Hepatic stellate cell (primary cell): ENCODE results near the gene SYCP2L.
"Not testable (repeated sequence)": the region's sequence is repeated elsewhere in the genome, so short reads cannot be mapped to it uniquely, and the experiment has no call there.

ENCODE experiments used
- DNase-seq: peaks from one replicate; pipeline ENCODE4 v3.0.0; 2011; ENCODE audit warnings: low spot score

Gene SYCP2L

GRCh38 chr6:10957414-10957886 is 70.6 kb downstream of the SYCP2L start:
- DNase-seq = no peak

GRCh38 chr6:10960171-10960570 is 73.3 kb downstream of the SYCP2L start:
- DNase-seq = no peak

GRCh38 chr6:10961837-10962236 is 75.0 kb downstream of the SYCP2L start:
- DNase-seq = no peak

GRCh38 chr6:10962673-10963072 is 75.8 kb downstream of the SYCP2L start:
- DNase-seq = peak; percentile 69

- no peak for DNase-seq
Observed at GRCh38 chr6:10963113-10963512, 76.3 kb downstream of the SYCP2L start.

- DNase-seq = no peak
Observed at GRCh38 chr6:10964684-10965083, 77.8 kb downstream of the SYCP2L start.

GRCh38 chr6:10968776-10969175 is 81.9 kb downstream of the SYCP2L start:
- peak; percentile 72 for DNase-seq

GRCh38 chr6:10970731-10971130 is 83.9 kb downstream of the SYCP2L start:
- DNase-seq = no peak

GRCh38 chr6:10972196-10972595 is 85.3 kb downstream of the SYCP2L start:
- DNase-seq = no peak

GRCh38 chr6:10976571-10976970 is 89.7 kb downstream of the SYCP2L start:
- DNase-seq = no peak

- DNase-seq = no peak
Observed at GRCh38 chr6:10977231-10977968, 90.5 kb downstream of the SYCP2L start.

GRCh38 chr6:10979603-10980002 is 92.8 kb downstream of the SYCP2L start:
- DNase-seq = no peak

GRCh38 chr6:10981409-10981808 is 94.6 kb downstream of the SYCP2L start:
- no peak for DNase-seq

- not testable (repeated sequence) for DNase-seq
Observed at GRCh38 chr6:10984959-10985358, 98.1 kb downstream of the SYCP2L start.

GRCh38 chr6:10989587-10989986 is 102.7 kb downstream of the SYCP2L start:
- DNase-seq = no peak

GRCh38 chr6:10991115-10991514 is 104.3 kb downstream of the SYCP2L start:
- DNase-seq = no peak

GRCh38 chr6:10993896-10994295 is 107.0 kb downstream of the SYCP2L start:
- DNase-seq = no peak

- DNase-seq = no peak
Observed at GRCh38 chr6:10995114-10995707, 108.4 kb downstream of the SYCP2L start.

GRCh38 chr6:10999994-11000393 is 113.1 kb downstream of the SYCP2L start:
- peak; percentile 55 for DNase-seq

- DNase-seq = no peak
Observed at GRCh38 chr6:11002176-11002575, 115.3 kb downstream of the SYCP2L start.

GRCh38 chr6:11003297-11003696 is 116.4 kb downstream of the SYCP2L start:
- not testable (repeated sequence) for DNase-seq

GRCh38 chr6:11006061-11006460 is 119.2 kb downstream of the SYCP2L start:
- DNase-seq = no peak

GRCh38 chr6:11007715-11008608 is 121.1 kb downstream of the SYCP2L start:
- no peak for DNase-seq
